GM12801 (cell line): ENCODE measurements around the gene CDH12.

Experiments
- CTCF ChIP-seq: IDR thresholded peaks from one replicate; pipeline ENCODE4 v1.5.1; 2011; ENCODE audit warnings: control low read depth; ENCODE audit not compliant: insufficient read length; ENCODE audit errors: extremely low read depth

Gene CDH12

DNA sequence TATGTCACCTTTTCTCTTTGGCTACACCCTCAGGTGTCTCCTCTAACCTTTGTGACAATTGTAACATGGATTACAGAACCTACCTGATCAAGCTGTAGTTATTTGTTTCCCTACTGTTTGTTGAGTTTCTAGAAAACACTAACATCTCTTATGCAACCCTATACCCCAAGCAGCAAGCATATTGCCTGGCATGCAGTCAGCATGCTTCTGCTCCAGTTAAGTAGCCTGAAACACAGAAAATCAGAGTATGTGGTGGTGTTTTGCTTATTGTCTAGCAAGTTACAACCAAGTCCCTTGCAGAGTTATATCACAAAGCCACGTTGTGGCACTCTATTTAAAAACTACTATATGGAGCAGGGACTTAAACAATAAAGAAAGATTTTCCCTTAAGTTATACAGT is 131.1 kb downstream of the CDH12 start:
- no peak for TF ChIP-seq CTCF

GRCh38 chr5:22719842-22720241 is 133.3 kb downstream of the CDH12 start:
- no peak for TF ChIP-seq CTCF

GRCh38 chr5:22710660-22711059 is 142.5 kb downstream of the CDH12 start:
- no peak for TF ChIP-seq CTCF

DNA sequence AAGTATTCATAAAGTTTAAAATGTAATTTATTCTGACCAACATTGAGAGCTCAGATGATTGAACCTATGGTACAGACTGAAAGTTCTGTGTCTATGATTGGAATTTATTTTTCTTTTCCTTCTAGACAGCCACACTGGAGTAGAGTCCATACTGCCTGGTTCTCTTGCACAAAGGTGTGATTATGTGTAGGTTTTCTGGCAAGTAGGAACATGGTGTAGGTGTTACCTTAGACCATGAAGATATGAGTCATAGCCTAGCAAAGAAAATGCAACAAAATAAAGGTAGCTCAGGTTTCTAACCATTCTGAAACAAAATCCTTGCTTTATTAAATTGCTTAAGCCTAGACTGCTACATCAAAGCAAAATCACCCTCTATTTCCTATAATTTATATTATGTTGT is 143.4 kb downstream of the CDH12 start:
- no peak for TF ChIP-seq CTCF

DNA sequence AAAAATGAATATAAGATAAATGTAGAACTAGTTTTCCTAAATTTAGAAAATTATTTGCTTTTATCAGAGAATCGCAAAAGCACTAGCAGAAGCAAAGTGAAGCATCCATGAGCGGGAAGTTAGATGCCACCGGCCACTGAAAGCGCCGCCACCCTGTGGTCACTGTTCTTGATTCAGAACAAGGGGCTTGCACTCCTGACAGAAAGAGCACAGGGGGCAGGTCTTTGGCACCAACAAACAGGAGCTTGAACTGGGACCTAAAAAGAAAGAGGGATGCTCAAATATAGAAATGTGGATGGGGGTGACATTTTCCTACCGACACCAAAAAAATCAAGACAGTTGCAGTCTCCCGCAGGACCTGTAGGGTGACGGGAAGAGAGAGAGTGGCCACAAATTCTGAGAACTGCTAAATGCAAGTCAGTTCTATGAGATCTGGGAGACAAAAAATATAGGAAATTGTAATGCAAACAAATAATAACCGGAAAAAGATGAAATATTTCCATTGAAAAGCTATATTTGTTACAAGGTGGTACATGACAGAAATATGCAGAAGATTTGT is 144.3 kb downstream of the CDH12 start:
- no peak for TF ChIP-seq CTCF

DNA sequence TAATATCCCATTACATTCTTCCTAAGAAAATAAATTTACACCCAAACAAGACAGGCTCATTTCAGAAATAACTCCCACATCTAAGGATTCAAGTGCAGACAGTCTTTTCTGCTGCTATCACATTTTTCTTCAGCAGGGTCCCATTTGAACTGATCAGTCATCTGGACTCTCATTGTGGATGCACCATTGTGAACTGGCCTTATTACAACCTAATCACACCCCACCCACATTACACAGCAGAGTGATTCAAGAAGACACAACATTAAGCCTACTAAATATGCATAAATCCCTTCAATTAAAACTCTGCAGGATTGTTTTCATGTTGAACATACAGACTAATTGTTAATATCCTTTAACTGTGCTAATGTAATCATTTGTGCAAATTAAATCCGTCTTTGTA is 146.2 kb downstream of the CDH12 start:
- TF ChIP-seq CTCF: no peak

DNA sequence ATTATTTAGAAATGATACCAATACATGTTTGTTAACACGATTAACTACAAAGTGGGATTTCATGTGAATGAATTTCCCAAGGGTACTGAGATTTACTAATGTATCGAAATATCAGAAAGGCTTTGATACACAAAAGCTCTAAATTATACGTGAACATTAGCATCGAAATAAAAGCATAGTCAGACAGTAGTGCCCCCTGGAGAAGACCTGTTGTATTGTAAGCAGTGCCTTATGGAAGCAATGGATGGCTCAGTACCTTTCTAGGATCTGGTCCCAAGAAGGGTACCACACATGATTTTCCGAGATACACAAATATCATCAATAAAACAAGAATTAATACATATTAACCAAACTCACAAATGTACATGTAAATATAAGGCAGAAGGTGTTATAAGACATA is 153.8 kb downstream of the CDH12 start:
- TF ChIP-seq CTCF: no peak

- TF ChIP-seq CTCF: no peak
These were observed 160.0 kb downstream of the CDH12 start for GRCh38 chr5:22693121-22693520.
